ENCODE results near the gene CWH43.
"Not testable (repeated sequence)": the region's sequence is repeated elsewhere in the genome, so short reads cannot be mapped to it uniquely, and the experiment has no call there.

CWH43 gene

GRCh38 chr4:49096215-49096614, 110.1 kb downstream of the CWH43 start:
- not testable (repeated sequence) for DNase-seq

- DNase-seq = not testable (repeated sequence)
These were observed 110.6 kb downstream of the CWH43 start for GRCh38 chr4:49096627-49097026.

DNA sequence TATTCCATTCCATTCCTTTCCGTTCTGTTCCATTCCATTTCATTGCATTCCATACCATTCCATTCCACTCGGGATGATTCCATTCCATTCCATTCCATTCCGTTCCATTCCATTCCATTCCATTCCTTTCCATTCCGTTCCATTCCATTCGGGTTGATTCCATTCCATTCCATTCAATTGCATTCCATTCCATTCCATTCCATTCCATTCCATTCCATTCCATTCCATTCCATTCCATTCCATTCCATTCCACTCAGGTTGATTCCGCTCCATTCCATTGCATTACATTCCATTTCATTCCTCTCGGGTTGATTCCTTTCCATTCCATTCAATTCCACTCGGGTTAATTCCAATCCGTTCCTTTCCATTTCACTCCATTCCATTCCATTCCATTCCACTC, 111.0 kb downstream of the CWH43 start:
- DNase-seq = not testable (repeated sequence)

- not testable (repeated sequence) for DNase-seq
These were observed 111.4 kb downstream of the CWH43 start for GRCh38 chr4:49097505-49097904.

DNA sequence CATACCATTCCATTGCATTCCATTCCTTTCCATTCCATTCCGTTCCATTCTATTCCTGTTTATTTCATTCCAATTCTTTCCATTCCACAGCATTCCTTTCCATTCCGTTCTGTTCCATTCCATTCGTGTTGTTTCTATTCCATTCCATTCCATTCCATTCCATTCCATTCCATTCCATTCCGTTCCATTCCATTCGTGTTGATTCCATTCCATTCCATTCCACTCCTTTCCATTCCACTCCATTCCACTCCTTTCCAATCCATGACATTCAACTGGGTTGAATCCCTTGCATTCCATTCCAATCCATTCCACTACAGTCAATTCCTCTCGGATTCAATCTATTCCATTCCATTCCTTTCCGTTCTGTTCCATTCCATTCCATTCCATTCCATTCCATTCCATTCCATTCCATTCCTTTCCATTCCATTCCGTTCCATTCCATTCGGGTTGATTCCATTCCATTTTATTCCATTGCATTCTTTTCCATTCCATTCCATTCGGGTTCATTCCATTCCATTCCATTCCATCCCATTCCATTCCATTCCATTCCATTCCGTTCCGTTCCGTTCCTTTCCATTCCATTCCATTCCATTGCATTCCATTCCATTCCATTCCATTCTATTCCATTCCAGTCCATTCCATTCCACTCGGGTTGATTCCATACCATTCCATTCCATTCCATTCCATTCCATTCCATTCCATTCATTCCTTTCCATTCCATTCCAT, 112.1 kb downstream of the CWH43 start:
- DNase-seq = not testable (repeated sequence)

DNA sequence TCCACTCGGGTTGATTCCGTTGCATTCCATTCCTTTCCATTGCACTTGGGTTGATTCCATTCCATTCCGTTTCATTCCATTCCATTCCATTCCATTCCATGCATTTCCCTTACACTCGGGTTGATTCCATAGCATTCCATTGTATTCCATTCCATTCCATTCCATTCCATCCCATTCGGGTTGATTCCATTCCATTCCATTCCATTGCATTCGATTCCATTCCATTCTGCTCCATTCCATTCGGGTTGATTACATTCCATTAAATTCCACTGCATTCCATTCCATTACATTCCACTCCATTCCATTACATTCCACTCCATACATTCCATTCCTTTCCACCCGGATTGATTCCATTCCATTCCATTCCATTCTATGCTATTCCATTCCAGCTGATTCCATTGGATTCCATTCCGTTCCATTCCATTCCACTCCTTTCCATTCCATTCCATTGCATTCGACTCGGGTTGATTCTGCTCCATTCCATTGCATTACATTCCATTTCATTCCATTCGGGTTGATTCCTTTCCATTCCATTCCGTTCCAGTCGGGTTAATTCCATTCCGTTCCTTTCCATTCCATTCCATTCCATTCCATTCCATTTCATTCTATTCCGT, 113.9 kb downstream of the CWH43 start:
- not testable (repeated sequence) for DNase-seq

DNA sequence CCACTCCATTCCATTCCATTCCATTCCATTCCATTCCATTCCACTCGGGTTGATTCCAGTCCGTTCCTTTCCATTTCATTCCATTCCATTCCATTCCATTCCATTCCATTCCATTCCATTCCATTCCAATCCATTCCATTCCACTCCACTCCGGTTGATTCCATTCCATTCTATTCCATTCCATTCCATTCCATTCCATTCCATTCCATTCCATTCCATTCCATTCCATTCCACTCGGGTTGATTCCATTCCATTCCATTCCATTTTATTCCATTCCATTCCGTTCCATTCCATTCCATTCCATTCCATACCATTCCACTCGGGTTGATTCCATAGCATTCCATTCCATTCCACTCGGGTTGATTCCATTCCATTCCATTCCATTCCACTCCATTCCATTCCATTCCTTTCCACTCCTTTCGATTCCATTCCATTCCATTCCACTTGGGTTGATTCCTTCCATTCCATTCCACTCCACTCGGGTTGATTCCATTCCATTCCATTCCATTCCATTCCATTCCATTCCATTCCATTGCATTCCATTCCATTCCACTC, 116.3 kb downstream of the CWH43 start:
- not testable (repeated sequence) for DNase-seq

GRCh38 chr4:49103436-49104136, 117.5 kb downstream of the CWH43 start:
- not testable (repeated sequence) for DNase-seq

GRCh38 chr4:49104231-49104930, 118.3 kb downstream of the CWH43 start:
- DNase-seq = not testable (repeated sequence)

- not testable (repeated sequence) for DNase-seq
These were observed 119.3 kb downstream of the CWH43 start for GRCh38 chr4:49105248-49105904.

- DNase-seq = not testable (repeated sequence)
These were observed 121.2 kb downstream of the CWH43 start for GRCh38 chr4:49107262-49107661.

GRCh38 chr4:49108183-49108978, 122.3 kb downstream of the CWH43 start:
- DNase-seq = not testable (repeated sequence)

- DNase-seq = not testable (repeated sequence)
These were observed 123.6 kb downstream of the CWH43 start for GRCh38 chr4:49109567-49110166.

DNA sequence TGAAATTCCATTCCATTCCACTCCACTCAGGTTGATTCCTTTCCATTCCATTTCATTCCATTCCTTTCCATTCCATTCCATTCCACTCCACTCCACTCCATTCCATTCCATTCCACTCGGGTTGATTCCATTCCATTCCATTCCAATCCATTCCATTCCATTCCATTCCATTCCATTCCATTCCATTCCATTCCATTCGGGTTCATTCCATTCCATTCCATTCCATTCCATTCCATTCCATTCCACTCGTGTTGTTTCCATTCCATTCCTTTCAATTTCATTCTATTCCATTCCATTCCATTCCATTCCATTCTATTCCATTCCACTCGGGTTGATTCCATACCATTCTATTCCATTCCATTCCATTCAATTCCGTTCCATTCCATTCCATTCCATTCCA, 124.5 kb downstream of the CWH43 start:
- not testable (repeated sequence) for DNase-seq
